ACC112 (cell line): ENCODE data around the gene EML6.

Experiments
- H2AFZ ChIP-seq: fragments of 200-600 bp; sonication (generic); one replicate; pipeline ENCODE4 v1.6.0; 2017; ENCODE audit warnings: antibody characterized with exemption, low read length; ENCODE audit not compliant: unreplicated experiment
- H3K27ac ChIP-seq: fragments of 200-600 bp; sonication (generic); 2 replicates; pipeline ENCODE4 v1.5.1; 2014; ENCODE audit warnings: low read depth, mild to moderate bottlenecking, antibody characterized with exemption, low read length, moderate library complexity
- H3K27me3 ChIP-seq: fragments of 200-600 bp; sonication (generic); 2 replicates; pipeline ENCODE4 v1.6.1; 2014; ENCODE audit warnings: mild to moderate bottlenecking, antibody characterized with exemption, low read length, moderate library complexity, mixed read lengths; ENCODE audit not compliant: insufficient read depth
- H3K36me3 ChIP-seq: fragments of 200-600 bp; sonication (generic); 2 replicates; pipeline ENCODE4 v1.6.1; 2016; ENCODE audit warnings: mild to moderate bottlenecking, antibody characterized with exemption, low read length, moderate library complexity, mixed read lengths; ENCODE audit not compliant: insufficient read depth
- H3K4me1 ChIP-seq: fragments of 200-600 bp; sonication (generic); one replicate; pipeline ENCODE4 v1.6.1; 2016; ENCODE audit warnings: low read length, mixed read lengths; ENCODE audit not compliant: insufficient read depth, unreplicated experiment, control insufficient read depth
- H3K4me3 ChIP-seq: fragments of 200-600 bp; sonication (generic); 2 replicates; pipeline ENCODE4 v1.5.1; 2014; ENCODE audit warnings: mild to moderate bottlenecking, low read depth, low read length
- H3K79me2 ChIP-seq: fragments of 200-600 bp; sonication (generic); one replicate; pipeline ENCODE4 v1.6.0; 2016; ENCODE audit warnings: low read length; ENCODE audit not compliant: control insufficient read depth, unreplicated experiment, insufficient read depth

Gene EML6

DNA sequence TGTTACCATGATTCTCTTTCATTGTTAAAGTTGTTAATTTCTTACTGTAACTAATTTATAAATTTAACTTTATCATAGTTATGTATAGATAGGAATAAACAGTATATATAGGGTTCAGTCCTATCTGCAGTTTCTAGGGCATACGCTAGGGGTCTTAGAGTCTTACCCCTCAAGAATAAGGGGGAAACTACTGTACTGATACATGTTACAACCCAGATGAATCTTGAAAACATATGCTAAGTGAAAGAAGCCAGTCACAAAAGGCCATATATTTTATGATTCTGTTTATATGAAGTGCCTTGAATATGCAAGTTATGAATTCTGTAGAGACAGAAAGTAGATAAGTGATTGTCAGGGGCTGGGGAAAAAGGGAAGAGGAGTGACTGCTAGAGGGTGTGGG is 274.4 kb downstream of the EML6 start:
- no peaks in the 10 kb centered on the region for H3K36me3 ChIP-seq
- H3K4me1 ChIP-seq, result peaks cover 63% of the 10 kb centered on the region
- H2AFZ ChIP-seq, result no peak overlapping the region
- H3K27ac ChIP-seq, result no peak overlapping the region
- no peak overlapping the region for H3K4me3 ChIP-seq
- H3K79me2 ChIP-seq, result peaks cover 95% of the 10 kb centered on the region
- H3K27me3 ChIP-seq, result no peaks in the 10 kb centered on the region

DNA sequence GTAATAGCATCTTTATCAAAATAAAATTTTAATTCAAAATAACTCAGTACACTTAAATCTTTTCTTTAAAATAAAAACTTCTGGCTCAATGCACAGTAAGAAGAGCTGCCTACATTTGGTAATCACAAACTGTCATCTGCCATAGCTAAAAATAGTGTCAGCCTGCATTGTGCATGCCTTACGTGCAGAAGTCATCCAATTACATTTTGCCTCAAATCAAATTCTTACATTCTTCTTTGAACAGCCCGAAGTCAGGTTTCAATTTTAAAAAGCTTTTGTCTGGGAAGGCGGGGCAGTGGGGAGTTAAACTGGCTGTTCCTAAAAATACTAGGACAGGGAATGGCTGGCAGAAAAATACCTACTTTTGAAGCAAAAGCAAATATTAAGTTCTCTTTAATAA is 275.7 kb downstream of the EML6 start:
- no peaks in the 10 kb centered on the region for H3K36me3 ChIP-seq
- H3K27ac ChIP-seq, result peak overlapping the region; percentile 20

DNA sequence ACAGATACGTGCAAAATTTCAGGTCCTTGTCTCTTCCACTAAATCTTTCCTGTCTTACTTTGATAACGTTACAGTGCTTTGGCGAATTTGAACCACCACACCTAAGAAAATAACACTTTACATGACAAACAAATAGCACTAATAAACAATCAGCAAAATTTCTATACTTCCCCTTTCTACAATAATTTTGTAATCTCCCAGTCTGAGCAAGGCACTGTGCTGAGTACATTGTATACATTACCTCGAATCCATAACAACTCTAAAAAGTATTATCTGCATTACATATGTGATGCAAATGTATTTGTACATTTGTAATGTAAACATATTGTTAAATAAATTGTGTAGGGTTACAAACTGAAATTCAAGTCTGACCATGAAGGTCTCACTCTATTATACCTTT is 276.9 kb downstream of the EML6 start:
- Histone ChIP-seq H3K36me3 (no peaks in the 10 kb centered on the region), H3K4me1 (peaks cover 61% of the 10 kb centered on the region), H3K27ac (peak overlapping the region; percentile 1; the same call in 1 of the 2 replicates), H3K27me3 (no peaks in the 10 kb centered on the region), H2AFZ (no peak overlapping the region), H3K4me3 (no peak overlapping the region), H3K79me2 (peaks cover 96% of the 10 kb centered on the region)

More for the DNA sequence above, 275.7 kb downstream of the EML6 start:
- Histone ChIP-seq H3K79me2 (peaks cover 96% of the 10 kb centered on the region), H3K4me3 (peak overlapping the region; percentile 31), H2AFZ (no peak overlapping the region), H3K27me3 (no peaks in the 10 kb centered on the region), H3K4me1 (peaks cover 66% of the 10 kb centered on the region)

DNA sequence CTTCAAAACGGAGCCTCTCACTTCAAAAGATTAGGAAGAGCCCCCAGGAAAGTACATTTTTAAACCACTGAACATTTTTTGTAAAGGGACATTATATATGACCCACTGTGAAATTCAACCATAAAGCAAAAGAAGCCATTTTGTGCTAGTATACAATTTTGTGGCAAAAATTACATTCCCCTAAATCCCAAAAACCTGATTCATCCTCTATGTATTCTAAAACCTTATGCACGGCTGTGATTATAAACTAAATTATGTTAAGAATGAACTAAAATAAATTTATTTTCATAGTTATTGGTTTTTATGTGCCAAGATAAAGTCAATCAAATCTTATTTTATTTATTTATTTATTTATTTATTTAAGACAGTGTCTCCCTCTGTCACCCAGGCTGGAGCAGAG is 278.3 kb downstream of the EML6 start:
- H3K27ac ChIP-seq, result no peak overlapping the region; the same call in 1 of the 2 replicates

DNA sequence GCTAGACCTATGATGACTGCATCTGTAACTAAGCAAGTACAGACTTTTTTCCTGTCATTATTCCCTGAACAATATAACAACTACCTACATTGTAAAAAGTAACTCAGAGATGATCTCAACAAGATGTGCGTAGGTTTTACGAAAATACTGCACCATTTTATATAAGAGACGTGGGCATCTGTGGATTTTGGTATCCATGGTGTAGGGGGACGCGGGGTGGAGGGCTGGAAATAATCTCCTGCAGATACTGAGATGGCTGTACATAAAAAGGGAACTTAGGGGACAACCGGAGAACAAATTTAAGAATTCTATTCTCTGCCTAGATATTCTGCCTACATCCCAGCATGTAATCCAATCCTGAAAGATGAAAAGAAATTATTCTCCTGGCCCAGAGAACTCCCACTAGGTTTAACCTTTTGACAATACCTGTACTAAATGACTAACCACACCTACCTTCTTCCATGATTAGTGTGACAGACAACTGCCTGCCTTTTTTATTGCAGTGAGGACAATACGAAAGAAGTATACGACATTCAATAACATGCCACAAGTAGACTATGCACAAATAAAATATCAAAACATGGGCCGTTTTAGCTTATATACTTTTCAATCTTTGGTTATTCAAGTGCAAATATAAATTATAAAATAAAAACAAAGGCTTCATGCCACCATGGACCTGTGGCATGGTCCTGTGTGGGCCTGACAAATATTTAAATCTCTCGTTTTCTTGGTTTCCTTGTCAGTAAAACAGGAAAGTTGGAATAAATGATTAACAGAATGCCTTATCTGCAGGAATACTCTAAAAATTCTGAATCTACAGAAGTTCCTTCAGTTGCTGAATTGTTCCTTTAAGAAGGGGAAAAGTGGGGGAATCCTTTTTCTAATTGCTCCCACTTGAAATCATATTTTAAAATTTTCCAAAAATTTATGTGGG is 280.5 kb downstream of the EML6 start:
- H3K27me3 ChIP-seq, result no peaks in the 10 kb centered on the region
- H2AFZ ChIP-seq, result no peak overlapping the region
- H3K27ac ChIP-seq, result no peak overlapping the region
- H3K36me3 ChIP-seq, result no peaks in the 10 kb centered on the region
- no peak overlapping the region for H3K4me3 ChIP-seq
- H3K79me2 ChIP-seq, result peaks cover 96% of the 10 kb centered on the region
- H3K4me1 ChIP-seq, result peaks cover 75% of the 10 kb centered on the region

More for the DNA sequence above, 278.3 kb downstream of the EML6 start:
- peaks cover 96% of the 10 kb centered on the region for H3K79me2 ChIP-seq
- no peak overlapping the region for H3K4me3 ChIP-seq
- H2AFZ ChIP-seq, result no peak overlapping the region
- no peaks in the 10 kb centered on the region for H3K27me3 ChIP-seq
- H3K36me3 ChIP-seq, result no peaks in the 10 kb centered on the region
- H3K4me1 ChIP-seq, result peaks cover 64% of the 10 kb centered on the region

DNA sequence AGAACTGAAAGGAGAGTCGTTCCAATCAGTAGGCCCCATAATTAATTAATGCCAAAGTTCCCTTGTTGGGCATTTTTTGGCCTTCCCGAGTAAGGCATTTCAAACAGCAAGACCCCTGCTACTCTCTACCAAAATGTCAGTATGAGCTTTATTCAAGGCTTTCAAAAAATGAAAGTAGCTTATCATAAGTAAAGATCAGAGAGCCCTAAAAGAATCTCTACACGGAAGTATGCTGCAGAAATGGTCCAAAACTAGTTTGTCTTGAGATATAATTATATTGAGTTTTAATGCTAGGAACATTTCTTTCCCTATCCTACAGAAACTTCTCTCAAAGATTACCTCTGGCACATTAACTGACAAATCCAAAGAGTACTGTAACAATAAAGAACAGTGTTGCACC is 282.8 kb downstream of the EML6 start:
- no peaks in the 10 kb centered on the region for H3K27me3 ChIP-seq
- H3K27ac ChIP-seq, result no peak overlapping the region
- no peak overlapping the region for H2AFZ ChIP-seq
- no peaks in the 10 kb centered on the region for H3K36me3 ChIP-seq
- H3K79me2 ChIP-seq, result peaks cover 98% of the 10 kb centered on the region
- no peak overlapping the region for H3K4me3 ChIP-seq
- peaks cover 75% of the 10 kb centered on the region for H3K4me1 ChIP-seq

DNA sequence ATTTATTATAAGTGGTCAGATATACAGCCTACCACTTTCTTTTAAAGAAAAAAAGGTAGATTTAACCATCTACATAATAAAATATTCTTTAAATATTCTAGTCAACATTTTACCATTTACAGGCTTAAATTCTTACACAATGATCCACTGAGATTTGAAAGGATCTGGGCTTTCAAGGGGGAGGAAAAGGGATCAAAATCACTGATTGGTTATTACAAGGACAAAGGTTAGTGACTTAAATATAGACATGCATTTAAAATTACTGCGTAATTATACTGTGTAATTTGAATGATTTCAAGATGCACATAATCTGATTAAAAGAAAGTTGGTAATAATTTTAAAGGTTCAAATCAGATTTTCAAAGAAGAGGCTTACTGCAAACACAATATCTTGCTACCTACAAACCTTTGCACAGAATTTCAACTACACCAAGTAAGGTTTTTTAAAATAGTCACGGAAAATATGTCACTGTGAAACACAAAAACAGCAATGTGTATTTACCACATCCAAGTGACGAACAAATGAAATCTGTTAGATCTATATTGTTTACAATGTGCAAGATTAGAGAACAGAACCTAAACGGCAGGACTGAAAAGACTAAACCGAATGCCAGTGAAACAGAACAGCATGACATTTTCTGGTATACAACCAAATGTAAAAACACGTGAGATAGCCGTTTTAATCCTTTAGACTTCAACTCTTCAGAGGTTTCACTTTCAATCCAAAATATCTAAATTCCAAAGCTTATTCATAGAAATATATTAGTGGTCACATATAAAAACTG is 286.0 kb downstream of the EML6 start:
- Histone ChIP-seq H3K27ac (peak overlapping the region; percentile 52), H2AFZ (no peak overlapping the region), H3K4me3 (peak overlapping the region; percentile 72), H3K36me3 (no peaks in the 10 kb centered on the region), H3K79me2 (peaks cover 99% of the 10 kb centered on the region), H3K4me1 (peaks cover 84% of the 10 kb centered on the region), H3K27me3 (no peaks in the 10 kb centered on the region)

DNA sequence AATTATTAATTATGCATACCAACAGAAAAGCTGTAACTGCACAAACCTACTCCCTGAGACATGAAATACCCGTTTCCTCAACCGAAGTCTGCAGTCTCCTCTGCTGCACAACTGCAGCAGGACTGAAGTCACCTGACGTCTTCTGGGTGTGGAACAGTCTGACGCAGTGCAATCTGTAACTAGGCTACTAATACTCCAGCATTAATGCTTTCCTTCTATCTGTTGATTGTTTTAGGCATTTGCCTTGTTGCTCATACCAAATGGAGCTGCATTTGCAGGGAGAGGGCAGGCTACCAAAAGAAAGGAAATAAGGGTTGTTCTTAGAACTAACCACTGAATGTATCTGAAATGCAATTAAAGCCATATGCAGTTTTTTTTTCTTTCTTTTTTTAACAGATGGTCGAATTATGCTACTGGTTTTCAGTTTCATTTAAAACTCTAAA is 286.7 kb downstream of the EML6 start:
- Histone ChIP-seq H3K36me3 (no peaks in the 10 kb centered on the region), H3K27me3 (no peaks in the 10 kb centered on the region), H3K4me1 (peaks cover 91% of the 10 kb centered on the region), H2AFZ (no peak overlapping the region), H3K79me2 (peaks cover 99% of the 10 kb centered on the region), H3K4me3 (peak overlapping the region; percentile 72), H3K27ac (peak overlapping the region; percentile 52)

DNA sequence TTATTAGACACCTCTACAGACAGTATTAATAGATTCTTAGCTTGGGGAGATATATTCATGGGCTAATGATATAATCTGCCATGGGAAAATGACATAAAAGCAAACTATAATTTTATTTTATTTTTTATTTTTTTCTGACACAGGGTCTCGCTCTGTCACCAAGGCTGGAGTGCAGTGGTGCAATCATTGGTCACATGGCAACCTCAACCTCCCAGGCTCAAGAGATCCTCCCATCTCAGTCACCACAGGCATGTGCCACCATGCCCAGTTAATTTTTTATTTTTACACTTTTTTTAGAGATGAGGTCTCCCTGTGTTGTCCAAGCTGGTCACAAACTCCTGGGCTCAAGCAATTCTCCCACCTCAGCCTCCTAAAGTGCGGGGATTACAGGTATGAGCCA is 287.5 kb downstream of the EML6 start:
- no peak overlapping the region for H2AFZ ChIP-seq
- H3K4me1 ChIP-seq, result peaks cover 95% of the 10 kb centered on the region
- no peaks in the 10 kb centered on the region for H3K36me3 ChIP-seq
- H3K27ac ChIP-seq, result peak overlapping the region; percentile 52
- H3K4me3 ChIP-seq, result peak overlapping the region; percentile 72
- no peaks in the 10 kb centered on the region for H3K27me3 ChIP-seq
- H3K79me2 ChIP-seq, result peaks cover 99% of the 10 kb centered on the region

DNA sequence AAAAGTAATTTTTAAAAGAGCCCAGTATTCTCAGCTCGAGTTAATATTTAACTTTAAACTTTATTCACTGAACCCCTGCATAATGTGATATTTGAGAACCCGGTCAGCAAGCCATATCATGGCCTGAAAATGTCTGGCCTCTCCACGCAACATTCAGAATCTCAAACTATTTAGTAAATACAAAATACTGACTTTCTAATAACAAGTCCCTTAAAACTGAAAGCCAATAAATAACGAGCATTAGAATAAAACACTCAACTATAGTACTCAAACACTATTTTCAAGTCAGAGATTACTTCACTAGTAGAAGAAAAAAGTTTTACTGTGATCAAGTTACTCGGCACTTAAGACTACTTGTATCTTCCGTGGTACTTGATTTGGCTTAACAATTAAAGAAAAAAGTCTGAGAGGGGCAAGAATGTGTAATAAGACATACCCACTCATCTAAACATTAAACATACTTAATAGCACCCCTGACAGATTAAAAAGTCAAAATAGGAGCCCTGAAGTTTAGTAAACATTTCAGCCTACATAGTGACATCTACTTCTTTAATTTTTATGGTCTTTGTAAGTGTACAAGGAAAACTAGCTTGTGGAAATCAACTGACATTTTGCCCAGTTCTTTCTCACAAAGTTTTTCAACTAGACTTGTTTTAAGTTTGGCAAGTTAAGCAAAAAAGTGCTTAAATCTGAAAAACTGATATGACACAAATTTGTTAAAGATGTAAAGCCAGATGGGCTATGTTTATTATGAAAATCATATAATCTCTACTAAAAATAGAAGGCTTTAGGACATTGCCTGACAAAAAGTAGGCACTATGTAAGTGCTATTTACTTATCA is 288.6 kb downstream of the EML6 start:
- Histone ChIP-seq H3K79me2 (peaks cover 98% of the 10 kb centered on the region), H3K27ac (peak overlapping the region; percentile 52), H2AFZ (no peak overlapping the region), H3K36me3 (no peaks in the 10 kb centered on the region), H3K27me3 (no peaks in the 10 kb centered on the region), H3K4me3 (peak overlapping the region; percentile 4), H3K4me1 (peaks cover 90% of the 10 kb centered on the region)
